Measurements from ENCODE around the gene SYT8. TPM values are rescaled to one million over a fixed set of nuclear protein-coding genes. Genes with fewer than 3 reads are reported as not detected.

The SYT8 gene
- total and polyA plus RNA-seq, 10 donors: 0.83 TPM; not detected in 9

GRCh38 chr11:1866776-1867175 is 32.0 kb downstream of the SYT8 start:
- H3K36me3 ChIP-seq: peaks cover 0 to 65% (median 7%) of the 10 kb centered on the region in 6 donors
- WGBS, 5 donors: 77 to 94% (median 88%) methylated on average over 3 to 15 of the region's 15 CpGs
- peak; percentile 70 for DNase-seq
- intact Hi-C loops (cut with DNase I; ENCODE audit: low total_unique reads): no loop called here
- peak overlapping the region in 2 of 8 donors; percentile 15 to 71 for H3K4me3 ChIP-seq
- H3K27ac ChIP-seq: peak overlapping the region in 5 of 8 donors; percentile 79 to 87 (median 84)
- H3K9me3 ChIP-seq: no peaks in the 10 kb centered on the region
- TF ChIP-seq POLR2AphosphoS5 (IDR thresholded peaks at IDR 0.05) (peak in 1 of 3 donors; percentile 5), POLR2A (IDR thresholded peaks at IDR 0.05) (no peak)
- no peaks in the 10 kb centered on the region for H3K27me3 ChIP-seq (replicated peaks in 1 of 7)
- H3K4me1 ChIP-seq: peaks cover 32 to 100% (median 90%) of the 10 kb centered on the region in 6 donors

DNA sequence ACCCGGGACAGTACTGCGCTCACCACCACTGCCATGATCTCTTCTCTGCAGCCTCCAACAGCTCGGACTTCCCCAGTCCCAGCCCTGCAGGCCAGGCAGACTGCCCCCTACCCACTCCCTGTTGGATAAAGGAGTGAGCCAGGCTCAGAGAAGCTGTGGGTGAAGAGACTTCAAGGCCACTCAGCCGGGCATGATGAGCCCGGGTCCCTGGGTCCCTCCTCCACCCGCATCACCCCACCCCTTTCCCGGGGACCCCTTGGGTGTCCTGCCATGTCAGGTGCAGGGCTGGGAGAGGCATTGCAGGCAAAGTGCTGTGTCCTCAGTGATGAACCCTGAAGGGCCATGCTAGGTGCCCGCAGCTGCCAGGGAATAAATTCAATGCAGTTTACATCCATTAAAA is 32.6 kb downstream of the SYT8 start:
- peak overlapping the region in 7 of 8 donors; percentile 5 to 71 (median 50) for H3K4me3 ChIP-seq

GRCh38 chr11:1868056-1868635 is 33.4 kb downstream of the SYT8 start:
- peak overlapping the region; percentile 19 to 71 (median 46) for H3K4me3 ChIP-seq
- H3K9me3 ChIP-seq: no peaks in the 10 kb centered on the region
- peak overlapping the region; percentile 34 to 87 (median 81) for H3K27ac ChIP-seq
- H3K4me1 ChIP-seq: peaks cover 29 to 100% (median 85%) of the 10 kb centered on the region in 6 donors
- no peak for TF ChIP-seq CTCF (IDR thresholded peaks at IDR 0.05 in 8 of 11, conservative IDR thresholded peaks at IDR 0.05 in 3 of 11)
- TF ChIP-seq POLR2A (IDR thresholded peaks at IDR 0.05): no peak
- intact Hi-C loops (cut with DNase I; ENCODE audit: low total_unique reads): no loop called here
- no peak for DNase-seq
- WGBS, 5 donors: 74 to 95% (median 89%) methylated on average over 8 to 14 of the region's 14 CpGs
- H3K27me3 ChIP-seq (replicated peaks in 1 of 7): no peaks in the 10 kb centered on the region
- peaks cover 0 to 54% (median 4%) of the 10 kb centered on the region in 6 donors for H3K36me3 ChIP-seq

More for the DNA sequence above, 32.6 kb downstream of the SYT8 start:
- WGBS, 5 donors: 71 to 97% (median 79%) methylated on average over 8 of the region's 8 CpGs
- H3K27me3 ChIP-seq (replicated peaks in 1 of 7): no peaks in the 10 kb centered on the region
- H3K9me3 ChIP-seq: no peaks in the 10 kb centered on the region
- peak; percentile 75 for DNase-seq
- peak overlapping the region in 7 of 8 donors; percentile 34 to 87 (median 83) for H3K27ac ChIP-seq
- TF ChIP-seq POLR2A (IDR thresholded peaks at IDR 0.05) (no peak), POLR2AphosphoS5 (IDR thresholded peaks at IDR 0.05) (no peak), CTCF (IDR thresholded peaks at IDR 0.05 in 8 of 11, conservative IDR thresholded peaks at IDR 0.05 in 3 of 11) (no peak)
- peaks cover 32 to 100% (median 88%) of the 10 kb centered on the region in 6 donors for H3K4me1 ChIP-seq
- H3K36me3 ChIP-seq: peaks cover 0 to 62% (median 7%) of the 10 kb centered on the region in 6 donors
- intact Hi-C loops (cut with DNase I; ENCODE audit: low total_unique reads): no loop called here

DNA sequence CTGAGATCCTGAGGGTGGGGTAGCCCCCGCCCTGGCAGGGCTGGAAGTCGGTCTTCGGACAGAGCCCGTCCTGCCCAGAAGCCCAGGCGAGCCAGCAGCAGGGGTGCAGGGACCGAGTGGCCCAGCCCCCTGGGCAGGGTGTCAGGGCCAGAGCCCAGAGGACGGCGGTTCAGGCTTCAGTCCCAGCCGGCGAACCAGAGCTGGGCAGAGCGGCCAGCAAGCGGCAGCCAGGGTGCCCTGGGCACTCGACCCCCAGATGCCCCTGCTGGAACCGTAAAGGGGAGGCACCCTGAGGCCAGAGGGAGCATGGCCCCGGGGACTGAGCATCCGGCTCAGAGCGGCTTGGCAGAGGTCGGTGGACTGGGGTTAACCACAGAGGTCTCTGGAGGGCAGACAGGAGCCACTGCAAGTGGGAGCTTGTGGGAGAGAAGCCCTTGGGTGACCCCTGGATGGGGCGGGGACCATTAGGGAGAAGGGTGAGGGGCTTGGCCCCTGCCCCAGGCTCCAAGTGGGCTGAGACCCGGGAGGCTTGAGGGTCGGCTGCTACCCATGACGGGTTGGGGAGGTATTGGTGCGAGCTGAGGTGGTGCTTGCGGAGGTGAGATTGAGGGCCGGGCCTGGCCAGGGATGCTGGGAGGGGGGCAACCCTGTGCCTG is 34.0 kb downstream of the SYT8 start:
- intact Hi-C loops (cut with DNase I; ENCODE audit: low total_unique reads): no loop called here
- TF ChIP-seq POLR2A (IDR thresholded peaks at IDR 0.05) (no peak), POLR2AphosphoS5 (IDR thresholded peaks at IDR 0.05) (peak; percentile 59 to 83 (median 77)), CTCF (IDR thresholded peaks at IDR 0.05 in 8 of 11, conservative IDR thresholded peaks at IDR 0.05 in 3 of 11) (no peak)
- Histone ChIP-seq H3K4me3 (peak overlapping the region; percentile 19 to 71 (median 46)), H3K36me3 (peaks cover 0 to 48% (median 2%) of the 10 kb centered on the region in 6 donors), H3K9me3 (no peaks in the 10 kb centered on the region), H3K27ac (peak overlapping the region; percentile 34 to 87 (median 81)), H3K4me1 (peaks cover 28 to 99% (median 79%) of the 10 kb centered on the region in 6 donors), H3K27me3 (replicated peaks in 1 of 7) (no peaks in the 10 kb centered on the region)
- peak; percentile 80 for DNase-seq
- 48 to 88% (median 65%) methylated on average over 20 to 25 of the region's 25 CpGs for WGBS, 5 donors
